GM12873 (cell line): ENCODE data around the gene TMEM144.
A peak's percentile ranks its signal among the peaks of the same experiment; 100 is the strongest.

ENCODE experiments used
- CTCF ChIP-seq: IDR thresholded peaks from 2 replicates; pipeline ENCODE4 v1.5.1; 2012; ENCODE audit warnings: low read depth, mild to moderate bottlenecking, moderate library complexity, low read length, control low read depth; ENCODE audit not compliant: insufficient read depth; ENCODE audit errors: missing control alignments

The TMEM144 gene

GRCh38 chr4:158169506-158169905, 40.8 kb upstream of the TMEM144 start:
- no peak for TF ChIP-seq CTCF

GRCh38 chr4:158169931-158170690, 40.2 kb upstream of the TMEM144 start:
- no peak for TF ChIP-seq CTCF

GRCh38 chr4:158170691-158171561, 39.4 kb upstream of the TMEM144 start:
- TF ChIP-seq CTCF: peak; percentile 71

GRCh38 chr4:158172261-158173258, 37.7 kb upstream of the TMEM144 start, which contains the start of gene GASK1B:
Gene GASK1B (minus strand): TSS chr4:158173025. CDS start chr4:158171375, 1,650 bp downstream.
- peak; percentile 63 for TF ChIP-seq CTCF

- no peak for TF ChIP-seq CTCF
These were observed 34.2 kb upstream of the TMEM144 start for GRCh38 chr4:158176108-158176507.

- TF ChIP-seq CTCF: no peak
These were observed 33.5 kb upstream of the TMEM144 start for GRCh38 chr4:158176776-158177175.
